ENCODE results near the gene GAPDHS. TPM values are rescaled to one million over a fixed set of nuclear protein-coding genes. Genes with fewer than 3 reads are reported as not detected.

Gene GAPDHS
- total RNA-seq, 1 donor from 2014 or later, result not detected

DNA sequence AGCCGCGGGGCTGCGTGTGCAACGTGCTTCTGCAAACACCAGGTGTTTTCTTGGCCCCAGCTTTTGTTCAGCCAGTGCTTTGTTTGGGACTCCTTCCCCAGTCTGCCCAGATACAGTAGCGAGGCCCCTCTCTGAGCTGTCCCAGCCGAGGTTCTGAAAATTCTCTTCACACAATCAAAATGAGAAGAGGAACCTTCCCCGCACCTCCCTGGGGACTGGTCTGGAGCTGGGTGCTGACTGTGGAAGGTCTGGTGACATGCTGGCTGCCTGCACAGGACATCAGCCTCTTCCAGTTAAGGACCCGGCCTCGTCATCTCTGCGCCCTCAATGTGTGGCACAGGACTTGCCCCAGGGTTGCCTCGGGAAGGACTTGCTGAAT is 26.0 kb downstream of the GAPDHS start:
- DNase-seq (ENCODE audit: extremely low spot score in 2 of 2), result no peak

DNA sequence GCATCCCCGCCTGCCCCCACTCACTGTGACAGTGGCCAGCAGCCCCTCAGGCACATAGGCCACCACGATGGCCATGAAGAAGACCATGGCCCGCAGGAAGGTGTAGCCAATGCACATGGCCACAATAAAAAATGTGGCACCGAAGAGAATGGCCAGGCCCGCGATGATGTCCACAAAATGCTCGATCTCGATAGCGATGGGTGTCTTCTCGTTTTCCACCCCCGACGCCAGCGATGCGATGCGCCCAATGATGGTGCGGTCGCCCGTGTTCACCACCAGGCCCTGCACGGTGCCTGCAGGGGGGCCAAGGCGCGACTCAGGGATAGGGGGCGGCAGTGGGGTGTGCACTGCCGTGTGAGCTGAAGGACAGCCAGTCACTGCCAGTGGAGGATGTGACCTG is 26.5 kb downstream of the GAPDHS start:
- H3K27me3 ChIP-seq, result no peaks in the 10 kb centered on the region

More for the DNA sequence above, 26.0 kb downstream of the GAPDHS start:
- Histone ChIP-seq H3K36me3 (no peaks in the 10 kb centered on the region), H3K4me3 (no peak overlapping the region), H3K9me3 (no peaks in the 10 kb centered on the region), H3K27ac (no peak overlapping the region), H3K4me1 (peaks cover 13% of the 10 kb centered on the region), H3K27me3 (no peaks in the 10 kb centered on the region)
- TF ChIP-seq CTCF (IDR thresholded peaks at IDR 0.05), result no peak
- no peak for TF ChIP-seq POLR2A (IDR thresholded peaks at IDR 0.05)
- no peak for TF ChIP-seq POLR2AphosphoS5 (IDR thresholded peaks at IDR 0.05; ENCODE audit: insufficient read depth in 1 of 2, low read depth in 1 of 2)
- intact Hi-C loops (cut with DNase I), result no loop called here

GRCh38 chr19:35560271-35560670 is 27.0 kb downstream of the GAPDHS start:
- no peaks in the 10 kb centered on the region for H3K27me3 ChIP-seq
- H3K4me1 ChIP-seq, result peaks cover 13% of the 10 kb centered on the region
- intact Hi-C loops (cut with DNase I), result no loop called here
- no peaks in the 10 kb centered on the region for H3K36me3 ChIP-seq
- H3K9me3 ChIP-seq, result no peaks in the 10 kb centered on the region
- DNase-seq (ENCODE audit: extremely low spot score in 2 of 2), result no peak
- no peak overlapping the region for H3K27ac ChIP-seq
- H3K4me3 ChIP-seq, result no peak overlapping the region
- TF ChIP-seq CTCF (IDR thresholded peaks at IDR 0.05), result no peak
- no peak for TF ChIP-seq POLR2AphosphoS5 (IDR thresholded peaks at IDR 0.05; ENCODE audit: insufficient read depth in 1 of 2, low read depth in 1 of 2)
- no peak for TF ChIP-seq POLR2A (IDR thresholded peaks at IDR 0.05)

More for the DNA sequence above, 26.5 kb downstream of the GAPDHS start:
- H3K4me3 ChIP-seq, result no peak overlapping the region
- H3K36me3 ChIP-seq, result no peaks in the 10 kb centered on the region
- no peaks in the 10 kb centered on the region for H3K9me3 ChIP-seq
- peaks cover 13% of the 10 kb centered on the region for H3K4me1 ChIP-seq
- no peak for TF ChIP-seq POLR2A (IDR thresholded peaks at IDR 0.05)
- no peak for TF ChIP-seq POLR2AphosphoS5 (IDR thresholded peaks at IDR 0.05; ENCODE audit: insufficient read depth in 1 of 2, low read depth in 1 of 2)
- intact Hi-C loops (cut with DNase I), result no loop called here
- H3K27ac ChIP-seq, result no peak overlapping the region
- no peak for DNase-seq (ENCODE audit: extremely low spot score in 2 of 2)

GRCh38 chr19:35560677-35561076 is 27.4 kb downstream of the GAPDHS start:
- no peak for DNase-seq (ENCODE audit: extremely low spot score in 2 of 2)
- Histone ChIP-seq H3K27ac (no peak overlapping the region), H3K4me1 (peaks cover 13% of the 10 kb centered on the region), H3K27me3 (no peaks in the 10 kb centered on the region), H3K4me3 (no peak overlapping the region), H3K9me3 (no peaks in the 10 kb centered on the region), H3K36me3 (no peaks in the 10 kb centered on the region)
- intact Hi-C loops (cut with DNase I), result no loop called here
- no peak for TF ChIP-seq POLR2AphosphoS5 (IDR thresholded peaks at IDR 0.05; ENCODE audit: insufficient read depth in 1 of 2, low read depth in 1 of 2)
- no peak for TF ChIP-seq POLR2A (IDR thresholded peaks at IDR 0.05)
- TF ChIP-seq CTCF (IDR thresholded peaks at IDR 0.05), result no peak

DNA sequence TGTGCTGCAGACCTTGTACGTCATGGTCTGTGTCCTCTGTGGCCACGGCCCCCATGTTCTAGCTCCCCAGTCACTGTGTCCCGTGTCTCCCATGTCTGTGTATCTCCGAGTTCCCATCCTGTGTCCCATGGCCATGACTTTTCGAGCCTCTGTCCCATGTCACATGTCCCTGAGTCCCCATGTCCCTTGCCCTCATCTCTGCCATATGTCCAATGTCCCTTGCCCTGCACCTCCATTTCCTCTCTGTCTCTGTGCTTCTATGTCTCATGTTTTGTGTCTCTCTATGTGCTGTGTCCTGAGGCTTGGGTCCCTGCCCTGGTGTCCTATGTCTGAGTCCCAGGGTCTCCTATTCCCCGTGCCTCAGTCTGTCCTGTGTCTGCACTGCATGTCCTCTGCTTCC is 28.2 kb downstream of the GAPDHS start:
- Histone ChIP-seq H3K4me3 (no peak overlapping the region), H3K4me1 (peaks cover 13% of the 10 kb centered on the region), H3K27ac (no peak overlapping the region), H3K36me3 (no peaks in the 10 kb centered on the region), H3K27me3 (no peaks in the 10 kb centered on the region), H3K9me3 (no peaks in the 10 kb centered on the region)
- TF ChIP-seq CTCF (IDR thresholded peaks at IDR 0.05), result no peak
- TF ChIP-seq POLR2A (IDR thresholded peaks at IDR 0.05), result no peak
- no peak for TF ChIP-seq POLR2AphosphoS5 (IDR thresholded peaks at IDR 0.05; ENCODE audit: insufficient read depth in 1 of 2, low read depth in 1 of 2)
- intact Hi-C loops (cut with DNase I), result no loop called here
- DNase-seq (ENCODE audit: extremely low spot score in 2 of 2), result no peak

Data from vagina (tissue), 2 donors.